ENCODE measurements around the gene TMEM204. TPM values are rescaled to one million over a fixed set of nuclear protein-coding genes. Genes with fewer than 3 reads are reported as not detected.

Gene TMEM204
- polyA plus RNA-seq, 12 donors: 8.7 to 15.9 (median 12.8) TPM; not detected in 1

DNA sequence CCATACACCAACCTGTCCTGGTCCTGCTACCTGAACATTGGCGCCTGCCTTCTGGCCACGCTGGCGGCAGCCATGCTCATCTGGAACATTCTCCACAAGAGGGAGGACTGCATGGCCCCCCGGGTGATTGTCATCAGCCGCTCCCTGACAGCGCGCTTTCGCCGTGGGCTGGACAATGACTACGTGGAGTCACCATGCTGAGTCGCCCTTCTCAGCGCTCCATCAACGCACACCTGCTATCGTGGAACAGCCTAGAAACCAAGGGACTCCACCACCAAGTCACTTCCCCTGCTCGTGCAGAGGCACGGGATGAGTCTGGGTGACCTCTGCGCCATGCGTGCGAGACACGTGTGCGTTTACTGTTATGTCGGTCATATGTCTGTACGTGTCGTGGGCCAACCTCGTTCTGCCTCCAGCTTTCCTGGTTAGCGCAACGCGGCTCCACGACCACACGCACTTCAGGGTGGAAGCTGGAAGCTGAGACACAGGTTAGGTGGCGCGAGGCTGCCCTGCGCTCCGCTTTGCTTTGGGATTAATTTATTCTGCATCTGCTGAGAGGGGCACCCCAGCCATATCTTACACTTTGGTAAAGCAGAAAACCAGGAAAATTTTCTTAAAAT lies 21.5 kb downstream of the TMEM204 start:
- DNase-seq: no peak

DNA sequence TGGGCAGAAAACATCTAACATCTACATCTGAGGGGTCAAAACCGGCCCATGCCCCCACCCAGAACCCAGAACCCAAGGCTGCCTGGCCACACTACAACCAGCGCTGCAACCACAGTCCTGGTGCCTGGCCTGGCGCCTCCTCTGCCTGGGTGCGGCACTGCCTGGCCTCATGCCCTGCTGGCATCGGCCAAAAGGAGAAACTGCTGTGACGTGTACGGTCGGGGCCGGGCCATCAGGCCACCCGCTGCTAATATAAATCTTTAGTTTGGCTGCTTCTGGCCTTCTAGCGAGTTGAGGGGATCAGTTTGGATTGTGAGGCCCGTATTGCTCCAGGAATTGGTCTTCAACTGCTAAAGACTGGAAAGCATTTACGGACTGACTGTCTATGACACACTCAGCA lies 22.8 kb downstream of the TMEM204 start:
- DNase-seq: no peak

DNA sequence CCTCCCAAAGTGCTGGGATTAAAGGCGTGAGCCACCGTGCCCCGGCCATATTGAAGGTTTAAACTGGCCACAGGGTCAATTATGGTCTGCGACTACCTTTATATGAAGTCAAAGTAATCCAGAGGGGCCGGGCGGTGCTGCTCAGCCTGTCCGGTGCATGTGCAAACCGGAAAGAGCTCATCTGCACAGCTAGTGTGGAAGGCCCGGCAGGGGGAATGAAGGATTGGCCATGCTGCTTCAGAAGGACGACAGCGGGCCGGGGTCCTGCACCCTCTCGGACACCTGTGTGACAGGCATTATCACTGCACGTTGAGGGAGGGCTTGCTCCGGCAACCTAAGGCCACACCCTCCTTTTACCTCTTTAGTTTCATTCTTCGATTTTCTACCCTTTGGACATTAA lies 23.6 kb downstream of the TMEM204 start:
- no peak for DNase-seq

DNA sequence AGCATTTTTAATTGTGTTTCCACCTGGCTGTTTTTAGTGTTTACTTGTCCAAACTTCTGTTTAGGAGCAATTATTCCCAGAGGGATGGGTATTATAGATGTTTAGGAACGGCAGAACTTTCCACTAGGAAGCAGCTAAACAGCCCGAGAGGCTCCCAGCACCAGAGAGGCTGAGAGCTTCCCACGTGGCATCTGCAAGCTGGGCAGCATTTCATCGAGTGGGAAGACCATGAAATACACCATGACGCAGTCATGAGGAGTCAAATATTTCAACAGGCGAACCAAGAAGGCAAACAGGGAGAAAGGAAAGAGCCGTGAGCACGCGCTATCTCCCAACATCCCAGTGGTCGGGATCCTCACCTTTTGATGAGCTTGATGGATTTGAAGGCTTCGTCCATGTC lies 24.1 kb downstream of the TMEM204 start:
- no peak for DNase-seq

DNA sequence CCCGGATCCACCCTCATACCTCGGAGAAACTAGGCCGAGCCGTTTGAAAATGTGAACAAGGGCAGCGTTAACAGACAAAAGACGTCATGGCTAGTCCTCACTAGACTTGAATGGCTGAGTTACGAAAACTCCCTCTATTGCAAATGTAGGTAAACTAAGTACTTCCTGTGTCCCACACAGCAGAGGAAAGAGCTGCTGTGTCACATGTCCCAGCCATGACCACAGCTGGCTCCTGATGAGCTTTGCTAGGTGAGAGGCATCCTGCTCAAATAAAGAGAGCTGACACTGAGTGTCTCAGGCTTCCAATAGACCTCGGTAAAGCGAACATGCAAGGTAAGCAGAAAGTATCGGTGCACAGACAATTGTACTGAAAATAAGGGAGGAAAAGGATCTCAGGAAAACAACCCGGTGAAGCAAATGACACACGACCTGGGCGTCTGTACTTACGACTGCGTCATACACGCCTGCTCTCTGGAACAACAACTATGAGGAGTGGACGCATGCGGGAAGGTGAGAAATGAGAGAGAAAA lies 26.0 kb downstream of the TMEM204 start:
- no peak for DNase-seq

DNA sequence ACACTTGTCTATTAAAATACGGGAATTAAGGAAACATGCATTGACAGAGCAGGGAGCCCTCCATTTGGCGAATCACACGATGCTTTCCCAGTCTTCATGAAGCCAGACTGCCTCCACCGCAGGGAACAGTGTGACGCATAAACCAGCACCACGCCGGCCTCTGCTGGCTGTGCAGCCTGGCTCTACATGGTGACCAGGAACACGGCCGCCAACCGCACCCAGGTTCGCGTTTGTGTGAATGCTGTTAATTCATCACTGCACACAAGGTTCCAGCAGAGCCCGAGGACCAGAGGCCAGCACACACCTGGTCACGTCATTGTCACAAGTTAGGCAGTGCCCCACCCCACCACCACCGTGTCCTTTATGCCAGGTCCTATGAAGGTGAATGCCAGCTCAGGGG lies 26.7 kb downstream of the TMEM204 start:
- DNase-seq: no peak

DNA sequence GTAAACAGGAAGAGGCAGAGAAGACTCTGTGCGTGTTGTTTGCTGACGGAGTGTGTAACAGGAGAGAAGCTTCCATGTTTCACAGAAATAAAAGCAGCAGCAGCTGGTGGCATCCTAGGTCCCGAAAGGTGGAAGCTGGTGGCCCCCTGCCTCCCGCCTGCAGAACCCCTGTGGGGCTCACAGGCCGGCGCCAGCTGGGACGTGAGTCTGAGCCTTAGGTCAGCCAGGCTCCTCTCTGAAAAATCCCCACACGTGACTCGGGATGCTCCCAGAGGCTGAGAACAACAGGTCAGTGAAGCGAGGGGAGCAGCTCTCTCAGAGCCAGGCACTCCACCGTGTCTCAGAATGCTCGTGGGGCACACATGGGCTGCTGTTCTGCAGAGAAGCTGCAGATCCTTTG lies 27.4 kb downstream of the TMEM204 start:
- DNase-seq: no peak

DNA sequence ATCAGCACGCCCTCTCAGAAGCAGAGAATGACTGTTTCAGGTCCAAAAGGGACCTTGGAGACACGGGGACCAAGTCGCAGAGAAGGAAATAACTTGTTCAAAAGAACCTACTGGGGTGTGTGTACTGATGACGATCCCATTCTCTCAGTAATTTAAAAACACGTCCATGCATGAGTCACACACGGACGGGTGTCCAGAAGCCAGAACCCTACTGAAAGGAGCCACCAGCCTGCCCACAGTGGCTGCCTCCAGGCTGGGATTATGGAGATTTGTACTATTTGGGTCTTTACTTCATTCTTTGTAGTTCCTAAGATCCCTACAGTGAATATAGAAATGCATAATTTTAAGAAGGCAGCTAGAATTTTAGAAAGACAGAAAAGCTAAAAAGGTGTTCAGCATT lies 27.8 kb downstream of the TMEM204 start:
- DNase-seq: no peak

DNA sequence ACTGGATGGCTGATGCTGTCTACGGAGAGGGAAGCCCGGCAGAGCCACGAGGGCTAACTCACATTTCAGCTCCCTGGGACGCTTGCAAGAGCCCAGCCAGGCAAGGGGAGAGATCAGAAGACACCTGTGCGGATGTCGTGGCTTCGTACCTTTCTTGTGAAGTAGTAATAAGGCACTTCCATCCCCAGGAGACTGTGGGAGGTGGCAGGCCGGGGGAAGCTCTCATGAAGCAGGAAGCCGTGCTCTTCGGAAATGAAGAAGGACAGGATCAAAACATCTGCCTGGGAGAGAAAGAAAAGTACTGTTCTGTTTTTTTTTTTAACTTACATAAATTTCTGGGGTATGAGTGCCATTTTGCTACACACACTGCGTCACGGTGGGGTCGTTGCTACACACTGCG lies 28.4 kb downstream of the TMEM204 start:
- DNase-seq: no peak

DNA sequence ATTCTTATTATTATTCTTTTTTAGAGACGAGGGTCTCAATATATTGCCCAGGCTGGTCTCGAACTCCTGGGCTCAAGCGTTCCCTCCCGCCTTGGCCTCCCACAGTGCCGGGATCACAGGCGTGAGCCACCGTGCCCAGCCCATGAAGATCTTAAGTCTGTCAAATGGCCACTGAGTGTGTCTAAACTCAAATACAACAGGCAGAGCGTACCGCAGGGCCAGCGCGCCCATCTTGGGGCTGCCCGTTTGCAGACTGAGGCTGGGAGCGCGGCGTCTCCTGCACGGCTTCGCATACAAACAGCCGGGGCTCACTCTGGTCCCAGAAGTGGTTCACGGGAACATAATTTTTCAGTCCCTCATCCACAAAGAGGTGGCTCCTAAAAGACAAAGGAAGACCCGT lies 30.3 kb downstream of the TMEM204 start:
- DNase-seq: no peak

DNA sequence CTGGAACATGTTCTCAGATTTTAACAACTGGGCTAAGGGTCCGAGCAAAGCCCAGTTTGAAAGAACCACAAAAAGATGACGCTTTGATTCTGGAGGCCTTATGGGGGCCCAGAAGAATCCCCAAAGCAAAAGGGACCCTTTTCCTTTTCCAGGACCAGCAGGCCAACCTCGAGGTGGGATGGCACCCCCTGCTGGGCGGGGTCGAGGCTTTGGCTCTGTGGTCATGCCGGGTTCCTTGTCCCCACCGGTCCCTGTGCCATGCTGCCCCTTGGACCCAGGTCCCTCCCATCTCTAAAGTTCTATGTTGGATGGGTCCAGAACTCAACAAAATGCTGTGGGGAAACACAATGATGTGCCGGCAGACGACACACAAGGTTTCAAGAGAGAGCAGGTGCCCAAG lies 30.9 kb downstream of the TMEM204 start:
- DNase-seq: no peak

DNA sequence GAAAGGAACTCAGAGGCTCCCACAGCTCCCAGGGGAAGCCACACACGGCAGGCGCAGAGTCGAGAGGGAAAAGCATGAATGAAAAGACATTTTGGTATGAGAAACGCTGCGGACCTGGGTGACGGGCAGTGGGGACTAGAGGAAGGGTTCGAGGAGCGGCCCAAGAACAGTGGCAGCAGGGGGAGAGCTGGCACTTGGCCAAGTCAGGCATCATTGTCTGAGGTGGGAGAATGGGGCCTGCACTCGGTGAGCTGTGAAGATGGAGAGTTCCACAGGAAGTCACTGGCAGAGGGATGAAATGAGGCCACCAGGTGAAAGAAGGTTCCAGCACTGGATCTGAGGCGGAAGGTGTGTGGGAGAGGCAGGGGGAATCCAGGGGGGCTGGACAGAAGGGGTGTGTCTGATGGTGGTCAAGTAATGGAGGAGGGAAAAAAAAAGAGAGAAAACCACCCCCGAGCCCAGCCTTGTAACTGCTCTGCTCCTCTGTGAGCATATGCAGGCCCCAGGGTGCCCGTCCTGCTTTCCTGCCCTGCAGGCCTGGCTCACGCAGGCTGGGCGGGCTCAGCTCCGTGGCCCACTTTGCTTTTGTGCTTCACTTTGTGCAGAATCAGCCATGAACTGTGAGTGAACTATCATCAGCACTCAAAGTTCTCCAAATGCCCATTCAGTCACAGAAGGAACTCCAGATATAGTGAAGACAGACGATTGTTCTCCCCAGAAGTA lies 31.8 kb downstream of the TMEM204 start:
- no peak for DNase-seq

DNA sequence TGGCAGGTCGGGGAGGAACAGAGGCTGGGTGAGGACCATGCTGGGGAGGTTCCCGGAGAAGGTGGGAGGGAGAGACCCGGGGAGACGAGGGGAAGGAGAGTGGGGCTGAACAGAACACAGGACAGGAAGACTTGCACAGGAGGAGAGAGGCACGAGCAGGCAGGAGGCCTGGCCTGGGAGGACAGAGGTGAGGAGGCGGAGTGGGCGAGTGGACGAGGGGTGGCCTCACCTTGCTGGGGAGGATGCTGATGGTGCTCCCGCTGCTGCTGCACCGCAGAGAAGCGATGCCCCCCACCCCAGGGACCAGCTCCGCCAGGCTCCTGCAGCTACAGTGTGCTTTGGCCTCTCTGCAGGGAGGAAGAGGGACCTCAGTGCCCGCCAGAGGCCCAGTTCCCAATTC lies 34.5 kb downstream of the TMEM204 start:
- DNase-seq: no peak

DNA sequence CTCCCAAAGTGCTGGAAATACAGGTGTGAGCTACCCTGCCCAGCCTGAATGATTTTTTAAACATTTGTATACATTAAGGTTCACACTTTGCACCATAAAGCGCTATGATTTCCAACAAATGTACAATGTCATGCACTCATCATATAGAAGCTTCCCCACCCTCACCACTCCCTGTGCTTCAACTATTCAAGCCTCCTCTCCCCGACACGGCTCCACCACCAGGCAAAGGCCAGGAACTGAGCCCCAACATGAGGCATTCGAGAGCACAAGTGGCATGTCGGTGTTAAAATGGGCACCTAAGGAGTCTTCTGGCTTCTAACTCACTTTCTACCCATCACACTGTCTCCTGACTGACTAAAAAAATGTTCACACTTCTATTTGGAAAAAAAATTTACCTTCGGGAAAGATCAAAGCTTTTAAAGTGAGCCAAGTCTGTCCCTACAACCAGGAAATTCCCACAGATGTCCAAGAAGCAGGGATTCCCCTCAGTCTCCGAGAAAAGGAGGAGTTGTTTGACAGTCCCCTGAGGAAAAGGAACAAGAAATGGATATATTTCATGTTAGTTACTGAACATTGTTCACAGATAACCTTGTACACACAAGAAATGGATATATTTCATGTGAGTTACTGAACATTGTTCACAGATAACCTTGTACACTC lies 37.7 kb downstream of the TMEM204 start:
- DNase-seq: no peak

DNA sequence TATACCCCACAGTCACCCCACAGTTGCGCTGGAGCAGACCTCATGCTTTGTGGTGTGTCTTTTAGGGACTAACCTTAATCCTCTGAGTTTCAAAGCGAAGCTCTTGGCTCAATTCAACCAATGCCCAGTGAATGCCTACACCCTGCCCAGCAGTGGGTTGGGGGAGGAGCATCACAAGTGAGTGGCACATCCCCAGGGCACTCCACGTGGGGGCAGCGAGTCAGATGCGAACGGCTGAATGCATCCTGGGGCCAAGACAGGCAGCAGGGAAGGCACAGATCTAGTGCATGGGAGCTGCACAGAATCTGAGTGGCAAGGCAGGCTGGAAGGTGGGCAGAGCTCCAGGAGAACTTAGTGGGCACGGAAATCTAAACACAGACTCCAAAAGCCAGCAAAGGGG lies 39.2 kb downstream of the TMEM204 start:
- no peak for DNase-seq

DNA sequence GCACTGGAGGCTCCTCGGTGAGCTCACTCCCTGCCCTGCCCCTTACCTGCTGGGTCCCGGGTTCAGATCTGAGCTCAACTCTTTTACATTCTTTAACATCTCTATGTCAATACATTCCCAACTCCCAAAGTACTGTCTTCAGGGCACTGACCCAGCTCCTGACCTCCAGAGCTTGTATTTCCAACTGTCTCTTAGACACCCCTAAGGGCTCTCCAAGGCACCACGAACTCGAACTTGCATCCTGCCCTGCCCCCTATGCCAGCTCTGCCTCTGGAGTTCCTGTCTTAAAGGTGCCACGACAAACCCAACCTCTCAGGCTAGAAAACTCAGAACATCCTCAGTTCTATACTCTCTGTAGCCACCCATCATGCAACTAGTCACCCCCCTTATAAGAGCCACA lies 39.8 kb downstream of the TMEM204 start:
- DNase-seq: no peak

DNA sequence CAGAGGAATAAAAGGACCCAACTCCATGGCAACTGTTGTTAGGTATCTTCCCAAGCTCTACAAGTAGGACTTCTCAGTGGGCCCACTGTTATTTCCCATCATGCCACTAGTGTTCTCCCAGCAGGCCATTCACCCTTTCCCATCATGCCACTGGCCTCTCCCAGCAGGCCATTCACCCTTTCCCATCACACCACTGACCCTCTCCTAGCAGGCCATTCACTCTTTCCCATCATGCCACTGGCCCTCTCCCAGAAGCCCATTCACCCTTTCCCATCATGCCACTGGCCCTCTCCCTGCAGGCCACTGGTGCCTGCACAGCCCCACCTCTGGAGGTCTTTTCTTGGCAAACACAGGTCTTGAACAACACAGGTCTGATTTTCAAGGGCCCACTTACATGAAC lies 42.1 kb downstream of the TMEM204 start:
- no peak for DNase-seq

DNA sequence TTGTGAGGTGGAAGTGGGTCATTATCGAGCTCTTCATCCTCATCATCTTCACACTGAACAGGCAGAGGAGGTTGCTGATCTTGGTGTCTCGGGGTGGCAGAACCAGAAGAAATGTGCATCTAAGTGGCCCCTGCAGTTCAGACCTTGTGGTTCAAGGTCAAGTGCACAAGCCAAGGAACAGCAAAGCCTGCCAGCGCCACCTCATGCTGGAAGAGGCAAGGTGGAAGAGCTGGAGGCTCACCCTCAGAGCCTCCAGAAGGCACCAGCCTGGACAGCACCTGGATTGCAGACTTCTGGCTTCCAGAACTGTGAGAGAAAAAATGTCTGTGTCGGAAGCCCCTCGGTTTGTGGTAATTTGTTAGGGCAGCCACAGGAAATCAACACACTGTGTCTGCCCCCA lies 45.7 kb downstream of the TMEM204 start:
- no peak for DNase-seq

DNA sequence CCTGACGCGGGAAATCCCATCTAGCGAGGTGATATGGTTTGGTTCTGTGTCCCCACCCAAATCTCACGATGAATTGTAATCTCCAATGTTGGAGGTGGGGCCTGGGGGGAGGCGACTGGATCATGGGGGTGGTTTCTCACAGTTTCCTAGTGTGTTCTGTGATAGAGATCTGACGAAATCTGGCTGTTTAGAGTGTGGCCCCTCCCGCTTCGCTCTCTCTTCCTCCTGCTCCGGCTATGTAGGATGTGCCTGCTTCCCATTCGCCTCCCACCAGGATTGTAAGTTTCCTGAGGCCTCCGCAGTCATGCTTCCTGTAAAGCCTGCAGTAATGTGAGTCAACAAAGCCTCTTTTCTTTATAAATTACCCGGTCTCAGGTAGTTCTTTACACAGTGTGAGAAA lies 46.8 kb downstream of the TMEM204 start:
- no peak for DNase-seq

DNA sequence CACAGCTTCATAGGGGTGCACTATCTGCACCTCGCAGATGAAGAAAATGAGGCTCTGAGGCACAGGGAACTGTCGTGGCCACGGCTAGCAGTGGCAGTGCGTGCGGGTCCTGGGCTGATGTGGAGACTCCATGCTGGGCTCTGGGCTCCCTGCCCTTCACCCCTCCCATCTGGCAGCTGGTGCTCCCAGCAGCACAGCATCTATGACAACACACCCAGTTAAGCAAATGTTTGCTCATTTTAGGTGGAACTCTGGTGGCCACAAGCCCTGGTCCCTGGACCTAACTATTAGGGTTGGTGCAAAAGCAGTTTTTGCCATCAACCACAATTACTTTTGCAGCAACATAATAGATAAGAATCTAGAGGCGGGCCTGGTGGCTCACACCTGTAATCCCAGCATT lies 47.5 kb downstream of the TMEM204 start:
- no peak for DNase-seq

DNA sequence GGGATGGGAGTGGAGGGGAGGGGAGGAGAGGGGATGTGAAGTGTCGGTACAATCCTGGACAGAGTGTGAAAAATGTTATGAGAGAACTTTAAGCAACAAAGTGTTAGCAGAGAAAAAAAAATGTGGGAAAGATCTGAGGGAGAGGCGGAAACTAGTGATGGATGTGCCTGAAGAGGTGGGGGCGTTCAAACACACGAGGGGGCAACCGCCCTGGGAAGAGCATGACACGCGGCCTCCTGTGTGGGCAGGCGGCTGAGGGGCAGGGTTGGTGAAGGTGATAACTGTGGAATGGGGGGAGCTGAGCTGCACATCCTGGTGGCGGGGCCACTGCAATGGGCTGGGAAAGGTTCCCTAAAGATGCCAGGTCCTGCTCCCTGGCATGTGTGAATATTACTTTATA lies 48.3 kb downstream of the TMEM204 start:
- no peak for DNase-seq

DNA sequence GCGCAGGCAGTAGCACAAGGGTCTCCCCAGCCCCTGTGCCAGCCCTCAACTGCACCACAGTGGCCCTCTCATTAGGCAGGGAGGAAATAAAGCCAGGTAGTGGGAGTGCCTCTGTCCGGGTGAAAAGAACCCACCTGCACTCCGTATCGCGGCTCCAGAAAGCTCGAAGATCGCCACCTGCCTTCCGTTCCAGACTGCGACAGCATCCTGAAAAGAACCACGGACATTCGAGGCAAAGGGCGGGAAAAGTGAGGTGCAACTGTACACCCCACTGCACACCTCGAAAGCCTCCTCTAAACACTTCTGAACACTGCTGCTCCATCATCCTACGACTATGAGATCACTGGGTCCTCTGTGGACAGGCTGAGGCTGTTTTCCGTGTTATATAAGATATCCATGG lies 49.7 kb downstream of the TMEM204 start:
- DNase-seq: no peak

DNA sequence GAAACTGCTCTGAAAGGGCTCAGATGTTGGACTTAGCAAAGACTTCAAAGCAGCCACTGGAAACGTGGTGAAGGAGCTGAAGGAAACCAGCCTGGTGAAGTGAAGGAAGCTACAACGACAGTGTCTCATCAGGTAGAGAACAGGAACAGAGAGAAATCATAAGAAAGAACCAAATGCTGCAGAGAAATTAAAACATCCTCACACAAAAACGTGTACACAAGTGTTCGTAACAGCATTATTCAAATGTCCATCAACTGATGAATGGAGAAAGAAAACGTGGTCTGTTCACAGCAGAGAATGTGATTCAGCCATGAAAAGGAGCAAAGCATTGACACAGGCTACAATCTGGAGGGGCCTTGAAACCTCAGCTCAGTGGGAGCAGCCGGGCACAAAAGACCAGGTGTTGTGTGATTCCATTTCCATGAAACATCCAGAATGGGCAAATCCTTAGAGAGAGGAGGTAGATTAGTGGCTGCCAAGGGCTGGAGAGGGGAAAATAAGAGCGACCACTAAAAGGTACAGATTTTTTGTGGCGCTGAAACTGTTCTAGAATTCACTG lies 51.5 kb downstream of the TMEM204 start:
- DNase-seq: no peak
